Medulla oblongata (tissue), 1 donor: ENCODE results near the gene RFC4.
A peak's percentile ranks its signal among the peaks of the same experiment; 100 is the strongest.
"Not testable (repeated sequence)": the region's sequence is repeated elsewhere in the genome, so short reads cannot be mapped to it uniquely, and the experiment has no call there.

Experiments
- DNase-seq: peaks from one replicate; pipeline ENCODE4 v3.0.0-alpha.2; 2015; ENCODE audit errors: extremely low spot score

The RFC4 gene

GRCh38 chr3:186806089-186807055 lies at the start of gene RFC4:
RFC4 (minus strand) TSS chr3:186806482; CDS start chr3:186804713, 1,769 bp downstream.
- DNase-seq: peak; percentile 85

DNA sequence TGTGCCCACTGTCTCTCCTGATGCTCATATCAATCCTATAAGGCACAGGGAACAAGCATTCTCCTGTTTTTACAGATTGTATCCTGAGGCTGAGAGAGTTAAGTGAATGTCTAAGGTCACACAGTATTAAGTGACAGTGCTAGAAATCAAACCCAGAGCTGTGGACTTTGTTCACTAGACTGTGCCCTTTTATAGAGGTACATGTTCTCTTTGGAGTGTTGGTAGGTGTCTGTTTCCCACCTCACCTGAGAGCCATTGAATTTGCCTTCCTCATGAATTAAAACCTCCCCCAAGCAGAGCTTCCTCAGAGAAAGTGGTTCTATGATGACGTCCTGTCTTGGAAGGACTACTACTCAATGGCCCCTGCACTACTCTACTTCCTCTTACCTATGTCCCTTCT lies 48.7 kb upstream of the RFC4 start:
- DNase-seq: no peak

DNA sequence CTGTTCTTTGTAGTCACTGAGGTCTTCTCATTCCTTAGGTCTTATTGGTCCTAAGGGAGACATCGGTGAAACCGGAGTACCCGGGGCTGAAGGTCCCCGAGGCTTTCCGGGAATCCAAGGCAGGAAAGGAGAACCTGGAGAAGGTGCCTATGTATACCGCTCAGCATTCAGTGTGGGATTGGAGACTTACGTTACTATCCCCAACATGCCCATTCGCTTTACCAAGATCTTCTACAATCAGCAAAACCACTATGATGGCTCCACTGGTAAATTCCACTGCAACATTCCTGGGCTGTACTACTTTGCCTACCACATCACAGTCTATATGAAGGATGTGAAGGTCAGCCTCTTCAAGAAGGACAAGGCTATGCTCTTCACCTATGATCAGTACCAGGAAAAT lies 47.9 kb upstream of the RFC4 start:
- no peak for DNase-seq

- DNase-seq: no peak
Measured at GRCh38 chr3:186852994-186853393, 46.7 kb upstream of the RFC4 start.

DNA sequence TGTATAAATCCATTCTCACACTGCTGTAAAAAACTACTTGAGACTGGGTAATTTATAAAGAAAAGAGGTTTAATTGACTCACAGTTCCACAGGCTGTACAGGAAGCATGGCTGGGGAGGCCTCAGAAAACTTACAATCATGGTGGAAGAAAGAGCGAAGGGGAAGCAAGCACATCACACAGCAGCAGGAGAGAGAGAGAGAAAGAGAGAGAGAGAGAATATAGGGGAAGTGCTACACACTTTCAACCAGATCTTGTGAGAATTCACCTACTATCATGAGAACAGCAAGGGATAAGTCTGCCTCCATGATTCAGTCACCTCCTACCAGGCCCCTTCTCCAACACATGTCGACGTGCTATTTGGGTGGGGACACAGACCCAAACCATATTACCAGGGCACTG lies 45.6 kb upstream of the RFC4 start:
- DNase-seq: not testable (repeated sequence)

GRCh38 chr3:186849374-186849975 lies 43.2 kb upstream of the RFC4 start:
- DNase-seq: peak; percentile 31

DNA sequence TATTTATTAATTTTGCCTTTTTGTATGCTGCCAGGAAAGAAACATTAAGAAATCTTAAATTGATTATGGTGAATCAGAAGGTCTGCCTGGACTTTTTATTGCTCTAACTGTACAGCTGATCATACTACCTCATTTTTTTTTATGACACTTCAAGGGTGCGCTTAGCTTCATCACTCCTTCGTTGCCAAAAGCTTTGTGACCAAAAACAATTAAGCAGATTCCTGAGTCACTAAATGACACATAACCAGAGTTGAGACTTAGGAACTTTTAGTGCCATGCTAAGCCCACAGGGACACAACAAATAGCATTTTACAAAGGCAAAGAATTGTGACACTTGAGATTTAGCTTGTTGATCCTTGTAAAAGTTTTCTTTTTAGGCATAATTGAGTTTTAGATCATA lies 41.2 kb upstream of the RFC4 start:
- DNase-seq: no peak

- no peak for DNase-seq
Measured at GRCh38 chr3:186845756-186846155, 39.5 kb upstream of the RFC4 start.

GRCh38 chr3:186844908-186845307 lies 38.6 kb upstream of the RFC4 start:
- no peak for DNase-seq

- DNase-seq: no peak
Measured at GRCh38 chr3:186843039-186843432, 36.8 kb upstream of the RFC4 start.

DNA sequence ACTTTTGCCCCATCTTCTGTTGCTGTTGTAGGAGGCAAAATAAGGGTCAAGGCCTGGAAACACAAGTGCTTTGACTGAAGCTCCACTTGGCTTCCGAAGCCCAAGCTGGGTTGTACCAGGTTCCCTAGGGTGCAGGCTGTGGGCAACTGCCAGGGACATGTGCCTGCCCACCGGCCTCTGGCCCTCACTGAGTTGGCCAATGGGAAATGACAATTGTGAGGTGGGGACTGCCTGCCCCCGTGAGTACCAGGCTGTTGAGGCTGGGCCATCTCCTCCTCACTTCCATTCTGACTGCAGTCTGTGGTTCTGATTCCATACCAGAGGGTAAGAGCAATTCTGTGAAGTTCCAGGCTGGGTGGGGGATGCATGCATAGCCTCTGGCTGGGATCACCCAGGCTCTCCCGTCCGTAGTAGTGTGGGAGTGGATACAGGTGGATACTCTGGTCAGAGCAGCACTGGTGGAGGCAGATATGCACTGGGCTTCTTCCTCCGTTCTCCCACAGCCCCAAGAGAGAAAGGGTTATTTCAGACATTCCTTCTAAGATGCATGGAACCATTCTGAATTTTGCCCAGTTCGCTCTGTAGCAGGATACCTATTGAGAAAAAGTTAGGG lies 36.2 kb upstream of the RFC4 start, which contains the start of gene ADIPOQ:
Gene ADIPOQ, plus strand, starts transcription at position 285 of the 613 bp plus-strand sequence. CDS start 10,349 bp downstream, outside the sequence.
- DNase-seq: no peak

DNA sequence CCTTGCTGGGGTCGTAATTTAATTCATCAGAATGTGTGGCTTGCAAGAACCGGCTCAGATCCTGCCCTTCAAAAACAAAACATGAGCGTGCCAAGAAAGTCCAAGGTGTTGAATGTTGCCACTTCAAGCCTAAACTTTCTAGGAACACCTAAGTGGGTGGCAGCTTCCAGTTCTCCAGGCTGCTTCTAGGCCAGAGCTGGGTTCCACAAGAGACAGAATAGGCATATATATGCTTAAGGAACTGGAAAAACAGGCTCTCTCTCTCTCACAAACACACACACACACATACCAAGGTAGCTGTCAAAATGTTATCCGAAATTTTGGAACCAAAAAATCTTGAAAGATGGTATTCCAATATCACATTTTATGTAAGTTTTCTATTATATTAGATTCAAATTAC lies 35.3 kb upstream of the RFC4 start:
- no peak for DNase-seq

DNA sequence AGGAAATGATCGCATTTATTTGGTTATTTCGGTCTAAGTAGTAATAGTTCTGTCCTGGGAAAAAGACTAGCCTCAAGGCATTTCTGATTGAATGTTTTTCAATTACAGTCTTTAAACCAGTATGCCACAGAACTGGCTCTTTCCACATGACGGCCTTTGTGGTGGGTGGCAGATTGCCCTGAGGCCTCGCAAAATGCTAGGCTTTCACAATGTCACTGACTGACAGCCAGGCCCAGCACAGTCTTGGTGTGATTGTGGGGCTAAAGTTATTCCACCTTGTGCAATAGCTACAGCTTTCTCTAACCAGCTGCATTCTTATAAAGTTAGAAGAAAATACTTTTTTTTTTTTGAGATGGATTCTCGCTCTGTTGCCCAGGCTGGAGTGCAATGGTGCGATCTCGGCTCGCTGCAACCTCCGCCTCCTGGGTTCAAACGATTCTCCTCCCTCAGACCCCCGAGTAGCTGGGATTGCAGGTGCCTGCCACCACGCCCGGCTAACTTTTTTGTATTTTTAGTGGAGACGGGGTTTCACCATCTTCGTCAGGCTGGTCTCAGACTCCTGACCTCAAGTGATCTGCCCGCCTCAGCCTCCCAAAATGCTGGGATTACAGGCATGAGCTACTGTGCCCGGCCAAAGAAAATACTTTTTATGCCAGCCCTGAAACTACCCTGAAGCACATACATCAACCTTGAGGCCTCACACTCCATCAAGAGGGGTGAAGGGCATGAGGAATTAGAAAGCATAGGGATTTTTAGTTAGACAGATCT lies 33.8 kb upstream of the RFC4 start:
- peak; percentile 41 for DNase-seq

DNA sequence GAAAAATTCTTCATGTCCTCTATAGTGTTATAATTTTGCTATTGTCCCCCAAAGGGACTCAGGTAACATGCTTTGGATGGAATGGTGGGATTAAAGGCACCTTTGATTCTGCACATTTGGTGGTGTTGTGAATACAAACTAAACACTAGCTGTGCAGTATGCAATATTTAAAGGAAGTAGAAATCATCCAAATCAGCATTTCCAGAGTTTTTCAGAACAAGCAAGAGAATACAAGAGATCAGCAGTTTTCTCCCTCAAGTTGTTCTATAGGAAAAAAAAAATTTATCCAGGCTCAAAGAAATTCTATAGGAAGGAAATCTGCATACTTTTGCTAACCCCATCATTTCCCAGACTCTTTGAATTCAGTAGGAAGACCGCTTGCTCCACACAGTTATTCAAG lies 26.0 kb upstream of the RFC4 start:
- DNase-seq: no peak

DNA sequence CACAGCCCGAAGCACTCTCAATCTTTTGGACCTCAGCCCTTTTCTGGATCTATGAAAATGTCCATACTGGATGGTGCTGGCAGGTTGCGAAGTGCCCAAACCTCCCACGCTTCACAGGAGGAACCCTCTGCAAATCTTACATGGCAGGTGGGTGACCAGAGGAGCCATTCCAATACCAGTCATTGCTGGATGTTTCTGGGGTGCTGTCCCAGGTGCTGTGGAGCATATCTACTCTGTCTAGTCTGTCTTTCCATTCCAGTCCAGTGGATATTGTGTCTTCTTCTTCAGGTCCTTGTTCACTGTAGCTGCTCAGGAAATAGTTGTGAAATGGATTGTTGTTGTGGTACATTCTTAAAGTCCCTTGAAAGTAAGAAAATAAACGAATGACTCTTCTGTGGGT lies 25.5 kb upstream of the RFC4 start:
- no peak for DNase-seq

DNA sequence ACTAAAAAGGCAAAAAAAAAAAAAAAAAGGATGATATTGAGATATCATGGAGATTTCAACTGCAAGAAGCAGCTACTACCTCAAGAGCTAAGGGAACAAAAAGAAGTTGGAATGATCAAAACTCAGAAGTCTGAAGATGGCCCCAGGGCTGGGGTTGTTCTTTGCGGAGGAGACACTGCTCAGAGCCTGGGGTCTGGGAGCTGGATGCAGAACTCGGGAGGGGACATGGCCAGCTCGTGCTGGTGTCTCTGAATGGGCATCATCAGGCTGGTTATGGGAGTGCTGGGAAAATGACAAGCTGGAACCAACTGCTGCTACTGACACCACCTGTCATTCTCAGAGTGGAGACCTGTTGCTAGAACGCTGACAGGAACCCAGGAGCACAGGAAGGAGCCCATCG lies 22.1 kb upstream of the RFC4 start:
- DNase-seq: no peak

- peak; percentile 94 for DNase-seq
Measured at GRCh38 chr3:186826976-186827857, 20.9 kb upstream of the RFC4 start.

DNA sequence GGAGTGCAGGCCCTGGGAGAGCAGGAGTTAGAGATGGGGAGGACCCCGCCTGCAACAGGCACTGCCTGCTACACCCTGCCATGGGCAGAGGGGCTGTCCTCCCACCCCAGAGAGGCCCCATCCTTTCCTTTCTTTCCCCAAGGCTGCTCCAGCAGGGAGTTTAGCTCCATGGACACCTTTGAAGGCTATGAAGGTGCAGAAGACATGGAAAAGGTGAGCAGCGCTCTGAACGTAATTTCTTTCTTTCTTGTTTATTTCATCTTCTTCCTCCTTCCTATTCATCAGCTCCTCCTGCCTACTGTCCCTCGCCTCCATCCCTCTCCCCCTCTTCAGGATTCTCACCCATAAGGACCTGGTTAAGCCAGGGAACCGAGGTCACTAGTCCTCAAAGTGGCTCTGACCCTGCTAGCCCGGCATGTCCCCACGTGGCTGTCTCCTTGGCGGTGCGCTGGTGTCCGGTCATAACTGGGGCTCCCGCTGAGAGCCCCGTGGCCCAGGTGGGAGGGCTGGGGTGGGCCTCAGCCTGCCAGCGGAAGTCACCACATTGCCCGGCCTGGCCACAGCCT lies 20.2 kb upstream of the RFC4 start:
- DNase-seq: no peak

GRCh38 chr3:186825872-186826409 lies 19.7 kb upstream of the RFC4 start:
- DNase-seq: no peak

DNA sequence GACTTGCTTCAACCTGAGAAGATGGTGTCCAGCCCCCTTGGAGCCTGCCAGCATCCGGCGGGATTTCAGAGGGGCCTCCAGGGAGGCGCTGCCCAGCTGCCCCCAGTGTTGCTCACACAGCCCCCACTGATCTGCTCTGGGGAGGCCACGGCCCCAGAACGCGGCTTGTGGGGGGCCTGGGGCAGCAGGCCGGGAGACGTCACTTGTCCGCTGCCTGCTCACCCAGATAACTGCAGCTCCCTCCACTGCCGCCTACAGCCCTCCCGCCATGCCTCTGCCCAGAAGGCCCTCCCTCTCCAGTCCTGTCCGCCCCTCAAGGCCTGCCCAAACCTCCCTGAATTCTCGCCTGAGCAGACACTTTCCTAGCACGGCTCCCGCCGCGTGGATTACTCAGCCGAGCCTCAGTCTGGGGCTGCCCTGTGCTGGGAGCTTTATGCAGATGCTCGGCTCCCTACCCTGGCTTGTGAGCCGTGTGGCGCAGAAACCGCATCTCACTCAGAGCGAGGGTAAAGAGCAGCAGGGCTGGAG lies 19.1 kb upstream of the RFC4 start:
- DNase-seq: peak; percentile 36
